Measurements from ENCODE around the gene TAS2R42.

DNA sequence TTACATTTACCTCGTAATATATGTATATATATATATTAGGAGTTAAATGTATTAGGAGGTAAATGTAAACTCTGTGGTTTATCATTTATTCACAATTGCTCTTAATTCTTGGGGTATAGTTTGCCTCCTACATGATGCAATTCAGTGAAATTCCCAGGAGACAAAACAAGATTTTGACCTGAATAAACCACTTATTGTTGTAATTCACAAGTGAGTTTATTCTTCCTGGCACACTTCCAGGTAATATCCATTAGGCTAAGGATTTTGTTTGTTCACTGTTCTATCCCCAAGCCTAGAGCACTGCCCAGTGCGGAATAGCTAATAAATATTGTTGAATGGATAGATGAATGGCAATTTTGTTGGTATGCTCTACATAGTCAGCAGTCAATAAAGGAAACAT, 12.7 kb downstream of the TAS2R42 start:
- TF ChIP-seq, protein P1, sequence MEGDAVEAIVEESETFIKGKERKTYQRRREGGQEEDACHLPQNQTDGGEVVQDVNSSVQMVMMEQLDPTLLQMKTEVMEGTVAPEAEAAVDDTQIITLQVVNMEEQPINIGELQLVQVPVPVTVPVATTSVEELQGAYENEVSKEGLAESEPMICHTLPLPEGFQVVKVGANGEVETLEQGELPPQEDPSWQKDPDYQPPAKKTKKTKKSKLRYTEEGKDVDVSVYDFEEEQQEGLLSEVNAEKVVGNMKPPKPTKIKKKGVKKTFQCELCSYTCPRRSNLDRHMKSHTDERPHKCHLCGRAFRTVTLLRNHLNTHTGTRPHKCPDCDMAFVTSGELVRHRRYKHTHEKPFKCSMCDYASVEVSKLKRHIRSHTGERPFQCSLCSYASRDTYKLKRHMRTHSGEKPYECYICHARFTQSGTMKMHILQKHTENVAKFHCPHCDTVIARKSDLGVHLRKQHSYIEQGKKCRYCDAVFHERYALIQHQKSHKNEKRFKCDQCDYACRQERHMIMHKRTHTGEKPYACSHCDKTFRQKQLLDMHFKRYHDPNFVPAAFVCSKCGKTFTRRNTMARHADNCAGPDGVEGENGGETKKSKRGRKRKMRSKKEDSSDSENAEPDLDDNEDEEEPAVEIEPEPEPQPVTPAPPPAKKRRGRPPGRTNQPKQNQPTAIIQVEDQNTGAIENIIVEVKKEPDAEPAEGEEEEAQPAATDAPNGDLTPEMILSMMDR (conservative IDR thresholded peaks at IDR 0.05; ENCODE audit: low read length), result no peak
- no peak for TF ChIP-seq EZH2phosphoT487 (IDR thresholded peaks at IDR 0.05; ENCODE audit: borderline replicate concordance, low read depth, low read length)

Measured in OCI-LY7 (cell line).